ENCODE data around the gene ARHGAP28.
"Not testable (repeated sequence)": the region's sequence is repeated elsewhere in the genome, so short reads cannot be mapped to it uniquely, and the experiment has no call there.

ARHGAP28 gene

DNA sequence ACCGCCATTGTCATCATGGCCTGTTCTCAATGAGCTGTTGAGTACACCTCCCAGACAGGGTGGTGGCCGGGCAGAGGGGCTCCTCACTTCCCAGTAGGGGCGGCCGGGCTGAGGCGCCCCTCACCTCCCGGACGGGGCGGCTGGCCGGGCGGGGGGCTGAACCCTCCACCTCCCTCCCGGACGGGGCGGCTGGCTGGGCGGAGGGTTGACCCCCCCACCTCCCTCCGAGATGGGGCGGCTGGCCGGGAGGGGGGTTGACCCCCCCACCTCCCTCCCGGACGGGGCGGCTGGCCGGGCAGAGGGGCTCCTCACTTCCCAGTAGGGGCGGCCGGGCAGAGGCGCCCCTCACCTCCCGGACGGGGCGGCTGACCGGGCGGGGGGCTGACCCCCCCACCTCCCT is 97.6 kb downstream of the ARHGAP28 start:
- not testable (repeated sequence) for H3K27ac ChIP-seq (ENCODE audit: low read depth, low read length); H3K4me3 ChIP-seq (ENCODE audit: low read depth in 1 of 2, low read length in 2 of 2); H3K9ac ChIP-seq (ENCODE audit: low read length); H3K4me1 ChIP-seq (ENCODE audit: insufficient read depth, low read length); H3K36me3 ChIP-seq (ENCODE audit: insufficient read depth, low read length); H3K9me3 ChIP-seq (ENCODE audit: low read length); H3K27me3 ChIP-seq (ENCODE audit: control insufficient read depth in 1 of 2, insufficient read depth in 2 of 2, low read length in 2 of 2)

DNA sequence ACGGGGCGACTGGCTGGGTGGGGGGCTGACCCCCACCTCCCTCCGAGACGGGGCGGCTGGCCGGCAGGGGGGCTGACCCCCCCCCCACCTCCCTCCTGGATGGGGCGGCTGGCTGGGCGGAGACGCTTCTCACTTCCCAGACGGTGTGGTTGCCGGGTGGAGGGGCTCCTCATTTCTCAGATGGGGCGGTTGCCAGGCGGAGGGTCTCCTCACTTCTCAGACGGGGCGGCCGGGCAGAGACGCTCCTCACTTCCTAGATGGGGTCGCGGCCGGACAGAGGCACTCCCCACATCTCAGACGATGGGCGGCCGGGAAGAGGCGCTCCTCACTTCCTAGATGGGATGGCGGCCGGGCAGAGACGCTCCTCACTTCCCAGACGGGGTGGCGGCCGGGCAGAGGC is 98.0 kb downstream of the ARHGAP28 start:
- not testable (repeated sequence) for H3K27me3 ChIP-seq (ENCODE audit: control insufficient read depth in 1 of 2, insufficient read depth in 2 of 2, low read length in 2 of 2); H3K27ac ChIP-seq (ENCODE audit: low read depth, low read length); H3K4me3 ChIP-seq (ENCODE audit: low read depth in 1 of 2, low read length in 2 of 2); H3K9me3 ChIP-seq (ENCODE audit: low read length); H3K36me3 ChIP-seq (ENCODE audit: insufficient read depth, low read length); H3K4me1 ChIP-seq (ENCODE audit: insufficient read depth, low read length); H3K9ac ChIP-seq (ENCODE audit: low read length)

GRCh38 chr18:6830916-6831315 is 101.4 kb downstream of the ARHGAP28 start:
- H3K9ac ChIP-seq (ENCODE audit: low read length), result no peak overlapping the region
- H3K4me1 ChIP-seq (ENCODE audit: insufficient read depth, low read length), result no peaks in the 10 kb centered on the region
- H3K36me3 ChIP-seq (ENCODE audit: insufficient read depth, low read length), result no peaks in the 10 kb centered on the region
- no peak overlapping the region for H3K27ac ChIP-seq (ENCODE audit: low read depth, low read length)
- H3K9me3 ChIP-seq (ENCODE audit: low read length), result peaks cover 4% of the 10 kb centered on the region
- H3K4me3 ChIP-seq (ENCODE audit: low read depth in 1 of 2, low read length in 2 of 2), result no peak overlapping the region
- no peaks in the 10 kb centered on the region for H3K27me3 ChIP-seq (ENCODE audit: control insufficient read depth in 1 of 2, insufficient read depth in 2 of 2, low read length in 2 of 2)

- no peaks in the 10 kb centered on the region for H3K36me3 ChIP-seq (ENCODE audit: insufficient read depth, low read length)
- H3K27ac ChIP-seq (ENCODE audit: low read depth, low read length), result no peak overlapping the region
- H3K9me3 ChIP-seq (ENCODE audit: low read length), result peaks cover 4% of the 10 kb centered on the region
- no peaks in the 10 kb centered on the region for H3K27me3 ChIP-seq (ENCODE audit: control insufficient read depth in 1 of 2, insufficient read depth in 2 of 2, low read length in 2 of 2)
- no peak overlapping the region for H3K4me3 ChIP-seq (ENCODE audit: low read depth in 1 of 2, low read length in 2 of 2)
- H3K4me1 ChIP-seq (ENCODE audit: insufficient read depth, low read length), result no peaks in the 10 kb centered on the region
- H3K9ac ChIP-seq (ENCODE audit: low read length), result no peak overlapping the region
Observed at GRCh38 chr18:6835345-6835744, 105.8 kb downstream of the ARHGAP28 start.

GRCh38 chr18:6836331-6836730 is 106.8 kb downstream of the ARHGAP28 start:
- Histone ChIP-seq H3K4me3 (ENCODE audit: low read depth in 1 of 2, low read length in 2 of 2) (no peak overlapping the region), H3K27me3 (ENCODE audit: control insufficient read depth in 1 of 2, insufficient read depth in 2 of 2, low read length in 2 of 2) (no peaks in the 10 kb centered on the region), H3K4me1 (ENCODE audit: insufficient read depth, low read length) (no peaks in the 10 kb centered on the region), H3K36me3 (ENCODE audit: insufficient read depth, low read length) (no peaks in the 10 kb centered on the region), H3K27ac (ENCODE audit: low read depth, low read length) (no peak overlapping the region), H3K9ac (ENCODE audit: low read length) (no peak overlapping the region), H3K9me3 (ENCODE audit: low read length) (peaks cover 4% of the 10 kb centered on the region)

DNA sequence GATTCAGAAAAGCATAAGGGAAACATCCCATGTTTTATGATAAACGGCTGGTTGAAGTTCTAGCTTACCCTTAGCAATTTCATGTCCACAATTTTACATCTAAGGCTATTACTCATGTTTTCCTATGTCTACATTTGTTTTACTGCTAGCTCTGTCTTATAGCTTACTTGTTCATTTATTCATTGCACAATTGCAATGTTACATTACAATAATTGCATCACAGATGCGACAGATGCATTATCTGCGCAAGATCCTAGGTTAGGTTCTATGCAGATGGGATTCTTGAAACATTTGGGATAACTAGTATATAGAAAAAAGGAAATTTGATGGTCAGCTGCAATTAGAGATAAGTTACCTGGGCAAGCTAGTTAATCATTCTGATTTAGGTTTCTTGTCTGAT is 108.4 kb downstream of the ARHGAP28 start:
- H3K36me3 ChIP-seq (ENCODE audit: insufficient read depth, low read length), result no peaks in the 10 kb centered on the region
- no peak overlapping the region for H3K9ac ChIP-seq (ENCODE audit: low read length)
- no peak overlapping the region for H3K4me3 ChIP-seq (ENCODE audit: low read depth in 1 of 2, low read length in 2 of 2)
- no peak overlapping the region for H3K27ac ChIP-seq (ENCODE audit: low read depth, low read length)
- H3K27me3 ChIP-seq (ENCODE audit: control insufficient read depth in 1 of 2, insufficient read depth in 2 of 2, low read length in 2 of 2), result no peaks in the 10 kb centered on the region
- H3K4me1 ChIP-seq (ENCODE audit: insufficient read depth, low read length), result no peaks in the 10 kb centered on the region
- no peaks in the 10 kb centered on the region for H3K9me3 ChIP-seq (ENCODE audit: low read length)

DNA sequence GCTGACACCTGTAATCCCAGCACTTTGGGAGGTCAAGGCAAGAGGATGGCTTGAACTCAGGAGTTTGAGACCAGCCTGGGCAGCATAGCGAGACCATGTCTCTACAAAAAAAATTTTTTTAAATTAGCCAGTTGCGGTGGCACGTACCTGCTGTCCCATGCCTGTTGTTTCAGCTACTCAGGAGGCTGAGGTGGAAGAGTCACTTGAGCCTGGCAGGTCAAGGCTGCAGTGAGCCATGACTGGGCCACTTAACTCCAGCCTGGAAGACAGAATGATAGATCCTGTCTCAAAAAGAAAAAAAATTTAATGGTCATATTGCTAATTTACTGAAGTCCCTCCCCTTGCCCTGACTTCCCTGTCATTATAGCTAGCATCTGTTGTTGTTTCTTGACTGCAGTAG is 112.6 kb downstream of the ARHGAP28 start:
- no peak overlapping the region for H3K9ac ChIP-seq (ENCODE audit: low read length)
- no peak overlapping the region for H3K4me3 ChIP-seq (ENCODE audit: low read depth in 1 of 2, low read length in 2 of 2)
- no peak overlapping the region for H3K27ac ChIP-seq (ENCODE audit: low read depth, low read length)
- H3K4me1 ChIP-seq (ENCODE audit: insufficient read depth, low read length), result no peaks in the 10 kb centered on the region
- no peaks in the 10 kb centered on the region for H3K36me3 ChIP-seq (ENCODE audit: insufficient read depth, low read length)
- H3K27me3 ChIP-seq (ENCODE audit: control insufficient read depth in 1 of 2, insufficient read depth in 2 of 2, low read length in 2 of 2), result no peaks in the 10 kb centered on the region
- no peaks in the 10 kb centered on the region for H3K9me3 ChIP-seq (ENCODE audit: low read length)

GRCh38 chr18:6843308-6843707 is 113.8 kb downstream of the ARHGAP28 start:
- no peaks in the 10 kb centered on the region for H3K9me3 ChIP-seq (ENCODE audit: low read length)
- no peak overlapping the region for H3K4me3 ChIP-seq (ENCODE audit: low read depth in 1 of 2, low read length in 2 of 2)
- H3K36me3 ChIP-seq (ENCODE audit: insufficient read depth, low read length), result no peaks in the 10 kb centered on the region
- H3K27ac ChIP-seq (ENCODE audit: low read depth, low read length), result no peak overlapping the region
- no peaks in the 10 kb centered on the region for H3K4me1 ChIP-seq (ENCODE audit: insufficient read depth, low read length)
- no peak overlapping the region for H3K9ac ChIP-seq (ENCODE audit: low read length)
- H3K27me3 ChIP-seq (ENCODE audit: control insufficient read depth in 1 of 2, insufficient read depth in 2 of 2, low read length in 2 of 2), result no peaks in the 10 kb centered on the region

GRCh38 chr18:6845521-6845920 is 116.0 kb downstream of the ARHGAP28 start:
- H3K4me1 ChIP-seq (ENCODE audit: insufficient read depth, low read length); H3K4me3 ChIP-seq (ENCODE audit: low read depth in 1 of 2, low read length in 2 of 2); H3K9ac ChIP-seq (ENCODE audit: low read length); H3K36me3 ChIP-seq (ENCODE audit: insufficient read depth, low read length); H3K27ac ChIP-seq (ENCODE audit: low read depth, low read length); H3K9me3 ChIP-seq (ENCODE audit: low read length); H3K27me3 ChIP-seq (ENCODE audit: control insufficient read depth in 1 of 2, insufficient read depth in 2 of 2, low read length in 2 of 2): not testable (repeated sequence)

- Histone ChIP-seq H3K4me1 (ENCODE audit: insufficient read depth, low read length) (no peaks in the 10 kb centered on the region), H3K4me3 (ENCODE audit: low read depth in 1 of 2, low read length in 2 of 2) (no peak overlapping the region), H3K9me3 (ENCODE audit: low read length) (peaks cover 3% of the 10 kb centered on the region), H3K36me3 (ENCODE audit: insufficient read depth, low read length) (no peaks in the 10 kb centered on the region), H3K27me3 (ENCODE audit: control insufficient read depth in 1 of 2, insufficient read depth in 2 of 2, low read length in 2 of 2) (no peaks in the 10 kb centered on the region), H3K27ac (ENCODE audit: low read depth, low read length) (no peak overlapping the region), H3K9ac (ENCODE audit: low read length) (no peak overlapping the region)
Observed at GRCh38 chr18:6850396-6850795, 120.9 kb downstream of the ARHGAP28 start.

DNA sequence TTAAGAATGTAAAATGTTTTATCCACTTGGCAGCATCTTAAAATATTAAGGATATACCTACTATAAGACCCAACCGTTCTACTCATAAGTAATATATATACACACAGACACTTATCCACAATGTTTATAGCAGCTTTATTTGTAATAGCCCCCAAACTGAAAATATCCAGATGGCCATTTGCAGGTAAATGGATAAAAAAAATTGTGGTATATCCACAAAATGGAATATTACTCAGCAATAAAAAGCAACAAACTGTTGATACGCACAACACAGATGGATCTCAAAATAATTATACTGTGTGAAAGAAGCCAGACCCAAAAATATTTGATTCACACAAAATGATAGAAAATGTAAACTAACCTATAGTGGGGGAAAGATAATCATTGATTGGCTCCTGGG is 122.0 kb downstream of the ARHGAP28 start:
- H3K9me3 ChIP-seq (ENCODE audit: low read length), result peaks cover 3% of the 10 kb centered on the region

DNA sequence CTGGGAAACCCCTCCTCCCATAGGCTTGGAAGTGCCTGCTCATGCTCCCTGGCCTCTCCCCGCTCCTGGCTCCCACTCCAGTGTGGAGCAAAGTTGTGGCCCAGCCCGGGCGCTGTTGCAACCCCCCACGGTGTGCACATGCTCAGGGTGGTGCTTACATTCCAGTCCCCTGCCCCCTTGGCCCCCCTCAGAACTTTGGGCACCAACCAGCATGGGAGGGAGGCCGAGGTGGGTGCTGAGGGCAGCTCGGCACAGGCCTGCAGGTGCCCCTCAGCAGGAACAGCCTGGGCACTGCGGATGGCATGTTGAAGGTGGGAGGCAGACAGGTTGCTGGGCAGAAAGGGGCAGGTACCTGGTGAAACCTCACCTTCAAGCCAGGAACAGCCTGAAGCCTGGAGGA is 125.3 kb downstream of the ARHGAP28 start:
- Histone ChIP-seq H3K27ac (ENCODE audit: low read depth, low read length) (no peak overlapping the region), H3K9me3 (ENCODE audit: low read length) (peaks cover 3% of the 10 kb centered on the region), H3K4me3 (ENCODE audit: low read depth in 1 of 2, low read length in 2 of 2) (no peak overlapping the region), H3K4me1 (ENCODE audit: insufficient read depth, low read length) (no peaks in the 10 kb centered on the region), H3K9ac (ENCODE audit: low read length) (no peak overlapping the region), H3K36me3 (ENCODE audit: insufficient read depth, low read length) (no peaks in the 10 kb centered on the region), H3K27me3 (ENCODE audit: control insufficient read depth in 1 of 2, insufficient read depth in 2 of 2, low read length in 2 of 2) (no peaks in the 10 kb centered on the region)

More for the DNA sequence above, 122.0 kb downstream of the ARHGAP28 start:
- no peak overlapping the region for H3K27ac ChIP-seq (ENCODE audit: low read depth, low read length)
- H3K36me3 ChIP-seq (ENCODE audit: insufficient read depth, low read length), result no peaks in the 10 kb centered on the region
- no peaks in the 10 kb centered on the region for H3K4me1 ChIP-seq (ENCODE audit: insufficient read depth, low read length)
- no peaks in the 10 kb centered on the region for H3K27me3 ChIP-seq (ENCODE audit: control insufficient read depth in 1 of 2, insufficient read depth in 2 of 2, low read length in 2 of 2)
- no peak overlapping the region for H3K9ac ChIP-seq (ENCODE audit: low read length)
- H3K4me3 ChIP-seq (ENCODE audit: low read depth in 1 of 2, low read length in 2 of 2), result no peak overlapping the region
